HL-60/S4 treated with retinoic acid at 250 ng/mL for 4 days and 3 days (cell line): Measurements from ENCODE around the gene KCTD1.
"Not testable (repeated sequence)": the region's sequence is repeated elsewhere in the genome, so short reads cannot be mapped to it uniquely, and the experiment has no call there.

Experiments used
- in situ Hi-C: fragments of 300-500 bp; cut with MboI; formaldehyde crosslinking; loops from 2 replicates; pipeline ENCODE4 v1.7.0; 2022; ENCODE audit warnings: low sequenced_read_pairs

The KCTD1 gene

DNA sequence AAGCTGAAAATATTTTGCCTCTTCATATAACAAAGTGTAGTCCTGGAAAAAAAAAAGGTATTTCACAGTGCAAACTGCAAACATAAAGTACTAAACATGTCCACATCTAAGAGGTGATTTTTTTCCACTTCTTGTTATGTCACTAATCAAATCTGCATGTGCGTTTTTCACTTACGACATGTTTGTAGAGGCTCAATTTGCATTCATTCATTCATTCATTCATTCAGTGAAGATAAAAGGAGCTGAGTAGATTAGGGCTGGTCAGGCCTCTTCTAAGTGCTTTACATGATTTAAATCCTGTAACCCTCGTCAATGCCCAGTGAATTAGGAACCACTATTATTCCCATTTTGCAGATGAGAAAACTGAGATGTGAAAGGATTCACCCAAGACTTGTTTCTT, 88.5 kb downstream of the KCTD1 start:
- in situ Hi-C loops: no loop called here

DNA sequence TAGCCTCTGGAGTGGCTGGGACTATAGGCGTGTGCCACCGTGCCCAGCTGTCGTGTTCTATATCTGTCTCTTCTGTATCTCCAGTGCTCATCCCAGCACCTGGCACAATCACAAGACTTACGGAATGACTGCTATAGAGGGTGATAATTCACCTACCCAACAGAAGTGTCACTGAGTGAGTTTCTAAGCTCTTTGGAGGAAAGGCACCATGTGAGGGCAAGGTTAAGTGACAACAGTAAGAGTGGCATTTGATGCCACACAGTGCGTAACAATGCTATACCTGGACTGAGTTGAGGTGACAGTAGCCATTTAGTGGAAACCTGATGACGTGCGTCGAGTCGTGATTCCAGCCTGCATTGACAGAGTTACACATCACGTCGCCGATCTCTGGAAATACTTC, 89.0 kb downstream of the KCTD1 start:
- in situ Hi-C loops: no loop called here

DNA sequence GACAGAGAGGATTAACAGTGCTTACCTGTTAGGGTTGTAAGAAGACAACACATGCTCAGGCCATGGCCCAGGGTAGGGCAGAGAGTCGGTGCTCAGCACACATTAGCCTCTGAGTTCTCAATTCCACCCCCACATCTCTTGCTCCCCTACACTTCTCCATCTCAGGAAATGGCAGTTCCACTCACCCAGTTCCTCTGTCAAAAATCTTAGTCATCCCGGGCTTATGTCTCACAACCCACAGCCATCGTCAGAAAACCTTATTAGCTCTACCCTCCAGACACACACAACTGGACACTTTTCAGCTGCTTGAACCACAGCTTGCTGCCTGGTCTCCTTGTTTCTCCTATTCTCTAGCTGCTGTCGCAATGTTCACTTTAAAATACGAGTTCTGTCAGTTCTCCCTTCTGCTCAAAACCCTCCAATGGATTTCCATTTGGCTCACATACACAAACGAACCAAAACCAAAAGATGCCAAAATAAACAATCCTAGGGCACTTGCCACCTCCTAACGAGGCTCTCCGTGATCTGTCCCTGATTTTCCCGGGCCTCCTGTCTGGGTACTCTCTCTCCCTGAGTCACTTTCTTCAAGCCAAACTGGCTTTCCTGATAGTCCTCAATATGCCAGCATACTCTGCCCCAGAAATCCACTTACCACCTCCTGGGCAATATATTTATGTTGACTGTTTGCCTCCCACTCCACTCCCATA, 89.7 kb downstream of the KCTD1 start:
- in situ Hi-C loops: no loop called here

DNA sequence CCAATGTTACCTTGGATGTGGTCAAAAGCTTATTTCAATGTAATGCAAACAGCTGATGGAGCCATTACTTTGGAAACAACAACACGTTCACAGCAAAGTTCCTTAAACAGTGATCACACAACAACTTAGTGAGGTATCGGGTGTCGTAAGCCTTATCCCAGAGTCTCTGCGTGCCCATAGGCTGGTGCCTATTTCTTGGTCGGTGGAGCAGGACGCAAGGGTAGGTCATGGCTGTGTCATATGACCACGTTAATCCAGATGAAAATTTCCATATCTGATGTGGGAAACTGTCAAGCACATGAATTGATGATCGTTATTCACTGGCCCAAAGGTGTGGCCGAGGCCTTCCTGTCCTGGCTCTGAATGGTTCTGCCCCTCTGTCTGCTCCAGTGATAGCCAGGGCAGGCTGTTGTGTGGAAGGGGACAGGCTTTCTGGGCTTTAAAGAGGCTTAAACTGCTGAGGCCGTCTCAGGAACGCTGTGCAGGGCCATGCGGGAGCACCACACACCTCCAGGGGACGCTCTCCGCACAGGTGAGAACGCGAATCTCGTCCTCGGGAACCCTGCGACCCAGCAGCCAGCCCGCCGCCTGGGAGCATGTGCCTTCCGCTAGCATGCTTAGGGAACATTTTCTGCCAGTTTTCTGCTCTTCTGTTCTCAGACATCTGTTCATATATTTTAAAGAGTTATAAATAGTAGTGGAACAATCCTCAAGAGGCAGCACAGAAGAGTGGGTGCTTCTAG, 90.6 kb downstream of the KCTD1 start:
- in situ Hi-C loops: no loop called here

DNA sequence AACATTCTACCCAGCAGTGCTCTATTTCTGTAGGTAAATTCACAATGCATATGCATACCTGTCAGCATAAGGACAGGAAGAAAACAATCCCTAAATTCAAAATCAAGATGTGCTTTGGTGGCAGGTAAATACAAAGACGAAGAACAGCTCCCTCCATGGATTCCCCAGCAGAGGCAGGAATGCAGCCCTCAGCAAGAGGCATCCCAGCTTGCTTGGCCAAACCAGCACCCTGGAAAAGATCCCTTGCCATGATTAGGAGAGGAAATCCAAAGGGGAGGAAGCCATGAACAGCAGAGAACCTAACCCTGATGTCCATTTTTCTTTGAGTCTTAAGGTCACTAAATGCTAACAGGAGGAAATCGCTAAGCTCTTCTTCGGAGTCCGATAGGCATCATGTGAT, 91.2 kb downstream of the KCTD1 start:
- in situ Hi-C loops: no loop called here

DNA sequence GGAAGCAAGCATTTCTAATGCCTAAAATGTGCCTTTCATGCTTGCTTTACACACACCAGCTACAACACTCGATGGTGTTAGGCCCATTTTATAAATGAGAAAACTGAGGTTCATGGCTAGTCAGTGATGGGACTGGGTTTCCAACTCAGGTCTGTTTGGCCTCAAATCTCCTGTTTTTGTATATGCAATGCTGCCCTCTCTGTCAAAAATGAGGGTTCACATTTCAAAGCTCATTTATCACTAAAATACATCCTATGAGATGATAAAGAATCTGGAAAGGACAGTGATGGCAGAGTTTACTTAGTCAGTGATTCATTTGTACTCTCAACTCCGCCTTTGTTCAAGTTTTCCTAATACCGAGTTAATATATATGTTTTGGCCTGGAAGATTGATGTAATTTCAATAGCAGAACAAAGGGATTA, 92.3 kb downstream of the KCTD1 start:
- in situ Hi-C loops: no loop called here

DNA sequence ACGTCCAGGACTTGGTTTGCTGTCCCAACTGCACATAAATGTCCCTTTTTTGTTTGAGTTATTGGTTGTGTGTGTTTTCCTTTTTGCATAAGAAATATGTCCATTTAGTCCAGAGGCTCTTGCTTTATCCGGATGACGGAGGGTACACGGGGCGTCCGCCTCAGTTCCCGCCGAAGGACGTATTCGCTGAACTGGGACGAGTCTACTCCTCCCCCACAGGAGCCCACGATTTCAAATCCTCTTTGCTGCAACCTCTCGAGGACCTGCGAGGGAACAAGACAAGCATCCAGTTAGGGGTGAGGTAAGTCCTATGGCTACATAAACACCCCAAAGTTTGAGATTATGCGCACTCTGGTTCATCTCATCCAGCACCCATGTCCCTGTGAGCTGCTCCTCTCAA, 92.7 kb downstream of the KCTD1 start:
- in situ Hi-C loops: no loop called here

DNA sequence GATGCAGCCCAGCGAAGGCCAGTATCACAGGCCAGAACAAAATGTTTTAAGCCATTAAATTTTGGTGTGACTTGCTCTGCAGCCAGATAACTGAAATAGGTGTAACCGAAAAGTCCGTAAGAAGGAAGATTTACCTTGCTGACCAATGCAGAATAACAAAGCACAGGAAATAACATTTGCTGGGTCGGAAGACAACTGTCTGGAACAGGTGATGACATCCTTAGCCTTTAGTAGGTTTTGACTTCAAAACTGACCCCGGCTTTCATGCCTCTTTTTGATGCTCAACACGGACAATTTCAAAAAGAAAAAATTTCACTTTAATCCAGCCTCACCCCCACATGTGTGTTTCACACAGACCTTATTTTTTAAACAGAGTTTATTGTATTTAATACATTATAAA, 93.7 kb downstream of the KCTD1 start:
- in situ Hi-C loops: no loop called here

DNA sequence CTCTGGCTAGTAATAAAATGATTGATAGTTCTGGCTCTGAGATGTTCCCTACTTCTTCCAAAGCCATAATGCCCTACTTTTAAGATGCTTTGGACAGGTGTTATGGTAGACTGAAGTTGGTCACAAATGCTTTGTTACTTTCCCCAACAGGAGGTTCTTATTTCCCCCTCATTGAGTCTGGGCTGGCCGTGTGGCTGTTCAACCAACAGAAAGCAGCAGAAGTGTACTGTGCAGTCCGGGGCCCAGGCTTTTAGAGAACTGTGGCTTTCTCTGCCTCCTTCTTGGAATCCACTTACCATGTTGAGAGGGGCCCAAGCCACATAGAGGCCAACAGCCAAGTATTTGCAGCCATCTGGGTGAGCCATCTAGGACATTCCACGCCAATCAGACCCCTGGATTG, 94.2 kb downstream of the KCTD1 start:
- in situ Hi-C loops: no loop called here

DNA sequence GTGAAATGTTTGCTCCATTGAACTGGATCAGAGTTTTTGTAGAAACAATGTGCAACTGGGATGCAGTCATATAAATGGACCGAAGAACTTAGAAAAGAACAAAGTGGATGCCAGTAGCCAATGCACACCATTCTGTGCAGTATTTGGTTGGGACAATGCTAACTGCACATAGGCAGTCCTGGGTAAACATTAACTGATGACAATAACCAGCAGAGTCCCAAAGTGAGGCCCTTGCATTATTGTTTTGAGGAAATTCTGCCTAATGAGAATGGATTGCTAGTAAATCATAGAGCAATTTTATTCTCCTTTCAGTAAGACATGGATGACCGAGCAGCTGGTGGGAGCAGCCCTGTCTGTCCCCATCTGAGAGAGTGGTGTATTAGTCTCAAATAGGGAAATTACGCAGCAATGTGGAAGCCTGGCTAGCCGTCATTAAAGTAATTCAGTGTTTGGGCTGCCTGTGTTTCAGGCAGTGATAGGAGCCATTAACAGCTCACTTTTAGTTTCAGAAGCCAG, 94.9 kb downstream of the KCTD1 start:
- in situ Hi-C loops: no loop called here

DNA sequence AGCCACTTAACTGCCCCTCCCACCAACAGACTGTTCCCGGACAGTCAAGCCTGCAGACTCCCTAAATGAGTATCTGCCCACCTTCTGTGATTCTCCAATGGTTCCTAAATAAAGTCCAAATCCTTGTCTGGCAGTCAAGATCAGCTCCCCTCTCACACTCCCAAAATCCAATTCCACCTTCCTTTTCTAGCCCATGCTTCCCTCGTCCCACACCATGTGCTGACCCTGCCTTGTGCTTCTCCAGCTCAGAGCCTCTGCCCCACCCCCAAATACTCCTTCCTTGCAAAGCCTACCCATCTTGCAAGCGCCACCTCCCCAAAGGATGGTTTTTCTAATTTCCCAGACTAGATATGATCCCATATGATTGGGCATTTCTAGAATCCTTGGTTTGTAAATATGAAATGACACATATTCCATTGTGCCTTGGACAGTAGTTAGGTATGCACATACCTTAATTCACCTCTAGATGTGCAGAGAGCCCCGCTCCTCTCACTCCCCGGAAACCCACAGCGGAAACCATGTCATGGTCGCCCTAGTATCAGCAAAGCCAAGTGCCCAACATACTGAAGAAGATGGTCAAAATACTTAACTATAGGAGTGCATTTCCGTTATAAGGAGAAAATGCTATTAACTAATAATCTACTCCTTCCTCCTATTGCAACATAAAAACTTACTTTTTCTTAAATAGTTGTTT, 97.2 kb downstream of the KCTD1 start:
- in situ Hi-C loops: no loop called here

DNA sequence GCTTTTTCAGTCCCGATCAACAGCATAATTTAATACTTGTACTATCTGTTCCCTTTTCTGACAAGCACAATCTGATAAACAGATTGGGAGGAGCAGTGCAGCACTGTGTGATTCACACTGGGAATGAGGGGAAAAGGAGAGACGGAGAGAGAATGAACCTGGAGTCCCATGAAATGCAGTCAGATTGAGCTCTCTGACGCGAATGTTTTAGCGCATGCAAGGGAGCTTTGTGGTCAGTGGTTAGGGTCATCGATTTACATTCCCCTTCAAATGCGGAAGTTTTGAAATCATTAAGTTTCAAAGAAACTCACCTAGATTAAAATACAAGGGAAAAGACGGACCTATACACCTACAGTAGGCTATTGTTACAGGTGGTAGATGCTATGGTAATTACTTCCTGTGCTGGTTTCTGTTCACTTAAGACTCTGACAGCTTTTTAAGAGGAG, 99.6 kb downstream of the KCTD1 start:
- in situ Hi-C loops: no loop called here

DNA sequence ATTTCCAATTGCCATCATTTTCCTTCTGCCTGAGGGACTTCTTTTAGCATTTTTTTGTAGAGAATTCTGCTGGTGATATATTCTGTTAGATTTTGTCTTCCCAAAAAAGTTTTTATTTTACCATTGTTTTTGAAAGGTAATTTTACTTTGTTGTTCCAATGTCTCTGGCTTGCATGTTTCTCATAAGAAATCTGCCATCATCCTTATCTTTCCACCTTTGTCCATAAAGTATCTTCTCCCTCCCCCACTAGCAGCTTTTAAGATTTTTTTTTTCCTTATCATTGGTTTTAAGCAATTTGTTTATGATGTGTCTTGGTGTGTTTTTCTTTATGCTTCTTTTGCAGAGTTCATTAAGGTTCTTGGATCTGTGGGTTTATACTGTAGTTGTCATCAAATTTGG, 104.5 kb downstream of the KCTD1 start:
- in situ Hi-C loops: no loop called here

DNA sequence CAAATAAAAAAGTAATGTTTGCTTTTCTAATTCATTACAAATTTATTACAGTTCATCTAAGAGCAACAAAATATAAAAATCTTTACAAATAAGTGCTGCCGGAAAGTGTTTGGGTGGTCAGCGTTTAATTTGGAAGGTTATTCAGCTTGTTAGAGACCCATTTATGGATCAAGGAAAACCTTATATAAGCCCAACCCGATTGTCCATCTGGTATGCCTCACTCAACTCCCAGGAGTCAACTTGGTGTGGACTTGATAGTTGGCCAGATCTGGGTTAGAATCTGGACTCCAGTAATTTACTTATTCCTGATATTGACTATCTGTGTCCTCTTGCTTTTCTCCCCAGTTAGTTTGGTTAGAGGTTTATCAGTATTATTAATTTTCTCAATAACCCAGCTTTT, 106.2 kb downstream of the KCTD1 start:
- in situ Hi-C loops: no loop called here

DNA sequence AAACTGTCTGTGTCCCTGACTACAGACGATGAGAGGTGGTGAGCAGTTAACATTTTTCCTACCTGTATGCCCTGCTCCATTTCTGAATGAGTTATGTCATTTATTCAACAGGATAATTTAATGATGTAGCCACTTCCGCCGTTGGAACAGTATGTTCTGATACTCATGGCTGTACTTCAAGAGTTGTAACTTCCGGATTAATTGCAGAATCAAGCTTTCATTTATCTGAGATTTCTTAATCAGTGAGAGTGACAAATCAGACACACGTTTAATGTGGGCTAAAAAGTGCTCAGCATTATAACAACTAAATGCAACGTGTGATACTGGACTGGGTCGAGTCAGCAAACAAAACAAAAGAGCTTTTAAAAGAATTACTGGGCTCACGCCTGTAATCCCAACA, 107.7 kb downstream of the KCTD1 start:
- in situ Hi-C loops: no loop called here

DNA sequence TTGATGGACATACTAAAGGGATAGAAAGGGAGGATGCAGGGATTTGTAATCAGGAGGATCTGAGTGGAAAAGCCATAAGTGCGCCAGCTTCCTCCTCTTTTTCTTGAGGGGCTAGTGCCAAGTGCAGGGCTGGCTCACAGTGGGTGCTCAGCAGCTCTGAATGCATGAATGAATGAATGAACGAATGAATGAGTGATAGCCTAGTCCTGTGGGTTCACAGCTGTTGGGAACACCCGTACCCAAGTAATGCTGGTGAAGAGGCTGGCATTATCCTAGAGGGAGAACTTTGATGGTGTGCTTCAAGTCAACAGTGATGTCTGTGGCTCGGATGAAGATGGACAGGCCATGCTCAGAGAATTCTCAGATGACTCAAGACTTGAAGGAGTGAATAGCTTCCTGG, 108.8 kb downstream of the KCTD1 start:
- in situ Hi-C loops: no loop called here

DNA sequence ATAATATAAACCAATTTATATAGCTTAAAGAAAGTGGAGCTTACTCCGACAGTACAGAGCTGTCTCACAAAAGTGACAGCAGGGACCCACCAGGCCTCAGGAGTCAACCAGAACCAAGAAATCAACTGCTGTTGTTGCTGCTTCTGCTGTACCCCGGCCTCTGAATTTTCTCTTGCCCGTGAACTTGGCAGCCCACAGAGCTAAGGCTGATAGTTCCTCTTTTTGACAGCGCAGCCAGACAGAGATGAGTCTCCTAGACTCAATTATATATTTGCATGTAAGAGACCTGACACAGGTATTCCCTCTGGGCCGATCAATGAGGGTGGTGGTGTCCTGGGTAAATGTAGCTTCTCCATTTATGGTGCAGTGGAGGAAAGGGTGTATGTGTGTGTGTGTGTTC, 109.4 kb downstream of the KCTD1 start:
- in situ Hi-C loops: no loop called here

DNA sequence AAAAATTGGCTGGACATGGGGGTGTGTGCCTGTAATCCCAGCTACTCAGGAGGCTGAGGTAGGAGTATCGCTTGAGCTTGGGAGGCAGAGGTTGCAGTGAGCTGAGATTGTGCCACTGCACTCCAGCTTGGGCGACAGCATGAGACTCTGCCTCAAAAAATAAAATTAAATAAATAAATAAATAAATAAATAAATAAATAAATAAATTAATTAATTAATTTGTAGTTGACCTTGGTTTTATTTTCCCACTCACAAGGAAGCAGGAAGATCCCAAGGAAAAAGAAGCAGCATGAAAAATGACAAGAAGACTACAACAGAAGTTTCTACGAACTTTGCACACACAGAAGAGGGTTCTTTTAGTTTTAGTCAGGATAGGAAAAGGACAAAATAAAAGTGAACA, 110.7 kb downstream of the KCTD1 start:
- in situ Hi-C loops: not testable (repeated sequence)

DNA sequence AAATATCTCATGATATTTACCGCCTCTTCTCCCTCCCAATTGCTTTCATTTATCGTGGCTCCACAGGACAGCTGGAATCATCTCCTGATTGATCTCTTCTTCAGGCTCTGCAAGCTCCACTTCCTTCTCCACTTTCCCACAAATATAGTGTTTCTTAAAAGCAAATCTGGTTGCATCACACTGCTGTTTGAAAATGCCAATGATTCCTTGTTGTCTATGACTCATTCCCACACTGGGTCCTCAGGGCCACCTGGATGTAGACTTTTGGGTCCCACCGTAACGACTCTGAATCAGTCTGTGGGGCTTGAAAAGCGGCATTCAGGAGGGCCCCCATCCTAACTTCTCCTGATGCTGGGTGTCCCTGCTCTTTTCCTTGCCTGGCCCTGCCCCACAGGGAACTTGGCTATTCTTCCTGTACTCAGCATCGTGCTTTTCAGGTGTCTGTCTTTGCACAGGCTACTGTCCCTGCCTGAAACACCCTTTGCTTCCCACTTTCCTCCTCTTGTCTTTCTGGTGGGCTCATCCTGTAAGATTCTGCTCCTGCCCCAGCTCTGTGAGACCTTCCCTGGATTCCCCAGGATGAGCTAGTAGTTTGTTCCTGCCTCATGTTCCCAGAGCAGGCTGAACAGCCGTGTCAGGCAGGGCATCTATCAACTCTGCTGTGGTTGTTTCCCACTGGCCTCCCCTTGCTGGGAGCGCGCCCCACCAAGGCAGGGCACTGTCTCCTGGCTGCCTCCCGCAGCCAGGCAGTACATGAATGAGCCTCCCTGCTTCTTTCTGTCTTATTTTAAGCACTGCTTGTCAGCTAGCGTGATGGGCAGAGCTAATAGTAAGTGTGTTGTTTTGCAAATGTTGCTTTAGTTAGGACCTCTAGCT, 111.9 kb downstream of the KCTD1 start:
- in situ Hi-C loops: no loop called here

DNA sequence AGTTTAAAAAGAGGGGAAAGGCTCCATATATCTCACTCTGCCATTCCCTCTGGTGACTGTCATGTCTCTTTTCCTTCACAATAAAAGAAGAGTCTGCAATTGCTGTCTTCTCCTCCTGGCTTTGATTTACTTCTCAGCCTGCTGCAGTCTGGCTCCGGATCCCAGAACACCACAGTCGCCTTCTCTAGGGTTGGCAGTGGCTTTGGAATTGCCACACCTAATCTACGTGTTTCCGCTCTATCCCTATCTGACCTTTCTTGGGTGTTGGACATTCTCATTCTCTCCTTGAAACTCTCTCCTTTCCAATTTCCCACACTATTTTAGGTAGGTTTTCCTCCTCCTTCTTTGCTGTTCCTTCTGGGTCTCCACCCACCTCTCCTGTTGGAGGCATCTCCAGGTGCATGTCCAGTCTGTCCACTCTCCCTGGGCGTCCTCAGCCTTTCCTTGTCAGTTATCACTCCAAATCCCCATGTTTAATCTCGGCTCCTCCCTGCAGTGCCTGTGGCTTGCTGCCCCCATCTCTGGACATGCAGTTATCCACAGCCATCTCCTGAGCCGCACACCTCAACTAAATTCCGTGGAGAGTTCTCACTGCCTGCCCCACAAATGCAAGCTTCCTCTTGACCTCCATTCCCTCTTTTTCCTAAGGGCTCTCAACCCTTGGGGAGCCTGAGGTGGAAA, 112.8 kb downstream of the KCTD1 start:
- in situ Hi-C loops: no loop called here
